Mesendoderm (in vitro differentiated cells): ENCODE results near the gene LGMN.
"Not testable (repeated sequence)": the region's sequence is repeated elsewhere in the genome, so short reads cannot be mapped to it uniquely, and the experiment has no call there.

Source experiments
- DNase-seq: peaks from one replicate; pipeline ENCODE4 v3.0.0; 2013
- H2AK5ac ChIP-seq: 2 replicates; pipeline ENCODE4 v1.6.1; 2013; ENCODE audit warnings: low read length, inconsistent platforms
- H2BK120ac ChIP-seq: 2 replicates; pipeline ENCODE4 v1.6.1; 2013; ENCODE audit warnings: low read depth, mild to moderate bottlenecking, low read length, moderate library complexity, mixed read lengths
- H2BK15ac ChIP-seq: replicated peaks from 2 replicates; pipeline ENCODE4 v1.6.1; 2013; ENCODE audit warnings: low read depth, mild to moderate bottlenecking, moderate library complexity
- H2BK5ac ChIP-seq: 2 replicates; pipeline ENCODE4 v1.6.1; 2013; ENCODE audit warnings: low read length, inconsistent platforms
- H3K18ac ChIP-seq: 2 replicates; pipeline ENCODE4 v1.6.1; 2013; ENCODE audit warnings: mild to moderate bottlenecking, low read length, mixed read lengths
- H3K23ac ChIP-seq: one replicate; pipeline ENCODE4 v1.6.1; 2013; ENCODE audit warnings: low read length
- H3K27ac ChIP-seq: 2 replicates; pipeline ENCODE4 v1.5.1; 2013; ENCODE audit warnings: low read depth, mild to moderate bottlenecking, inconsistent platforms, low read length, moderate library complexity
- H3K27me3 ChIP-seq: 2 replicates; pipeline ENCODE4 v1.6.1; 2013; ENCODE audit warnings: low read length, control low read depth, mild to moderate bottlenecking, inconsistent platforms; ENCODE audit not compliant: insufficient read depth, poor library complexity
- H3K36me3 ChIP-seq: 2 replicates; pipeline ENCODE4 v1.6.1; 2013; ENCODE audit warnings: low read length, inconsistent platforms; ENCODE audit not compliant: control insufficient read depth, insufficient read depth
- H3K4ac ChIP-seq: one replicate; pipeline ENCODE4 v1.6.1; 2013; ENCODE audit warnings: low read depth, mild to moderate bottlenecking, low read length, moderate library complexity
- H3K4me1 ChIP-seq: 2 replicates; pipeline ENCODE4 v1.6.1; 2013; ENCODE audit warnings: low read depth, low read length, inconsistent platforms; ENCODE audit not compliant: control insufficient read depth
- H3K4me2 ChIP-seq: 2 replicates; pipeline ENCODE4 v1.6.1; 2013; ENCODE audit warnings: low read length
- H3K4me3 ChIP-seq: 2 replicates; pipeline ENCODE4 v1.5.1; 2013; ENCODE audit warnings: mild to moderate bottlenecking, low read length
- H3K56ac ChIP-seq: one replicate; pipeline ENCODE4 v1.6.1; 2013; ENCODE audit warnings: low read length
- H3K79me1 ChIP-seq: 2 replicates; pipeline ENCODE4 v1.6.1; 2013; ENCODE audit warnings: low read length, inconsistent platforms
- H3K79me2 ChIP-seq: 2 replicates; pipeline ENCODE4 v1.6.1; 2013; ENCODE audit warnings: mild to moderate bottlenecking, low read length; ENCODE audit not compliant: control insufficient read depth, insufficient read depth
- H3K9ac ChIP-seq: 2 replicates; pipeline ENCODE4 v1.6.1; 2013; ENCODE audit warnings: low read length, inconsistent platforms
- H4K5ac ChIP-seq: one replicate; pipeline ENCODE4 v1.6.1; 2013; ENCODE audit warnings: low read length
- H4K8ac ChIP-seq: one replicate; pipeline ENCODE4 v1.6.1; 2013; ENCODE audit warnings: low read depth, mild to moderate bottlenecking, control low read depth, low read length, moderate library complexity
- WGBS: extraction: QIAGEN DNeasy Blood & Tissue Kit; methylation state at CpG from one replicate; pipeline ENCODE4 v1.1.7; 2013; ENCODE audit warnings: low lambda C conversion rate, missing lambda C conversion rate; ENCODE audit not compliant: insufficient coverage; ENCODE audit errors: extremely low coverage; 5-methylcytosine and 5-hydroxymethylcytosine counted together

LGMN gene

DNA sequence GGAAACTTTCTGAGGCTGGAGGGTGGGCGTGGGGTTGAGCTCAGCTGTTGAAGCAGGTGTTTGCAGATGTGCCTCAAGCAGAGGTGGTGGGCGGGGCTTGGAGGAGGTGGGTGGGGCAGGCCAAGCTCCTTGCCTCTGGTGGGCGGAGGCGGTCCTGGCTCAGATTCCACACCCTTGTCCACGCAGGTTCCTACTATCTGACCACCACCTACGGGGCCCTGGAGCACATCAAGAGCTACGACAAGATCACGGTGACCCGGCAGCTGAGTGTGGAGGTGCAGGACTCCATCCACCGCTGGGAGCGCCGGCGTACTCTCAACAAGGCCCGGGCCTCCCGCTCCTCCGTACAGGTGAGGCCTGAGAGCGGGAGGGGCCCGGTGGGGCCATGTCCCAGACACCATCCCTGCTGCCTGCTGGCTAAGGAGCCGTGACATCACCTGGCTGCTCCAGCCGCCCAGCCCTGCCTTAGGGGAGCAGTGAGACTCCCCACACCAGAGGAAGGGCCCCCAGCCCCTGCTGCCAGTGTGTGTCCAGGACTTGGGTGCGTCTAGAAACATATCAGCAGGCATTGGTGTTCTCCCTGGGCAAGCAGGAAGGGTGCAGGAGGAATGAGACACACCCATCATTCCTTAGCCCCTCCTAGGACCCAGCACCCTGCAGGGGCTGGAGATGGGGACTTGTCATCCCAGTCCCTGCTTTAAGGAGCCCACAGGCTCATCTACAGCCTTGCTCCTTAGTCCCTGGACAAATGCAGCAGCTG is 63.4 kb downstream of the LGMN start:
- no peak overlapping the region for H2BK15ac ChIP-seq
- WGBS: no CpG with 5 or more reads among the region's 21 CpGs

DNA sequence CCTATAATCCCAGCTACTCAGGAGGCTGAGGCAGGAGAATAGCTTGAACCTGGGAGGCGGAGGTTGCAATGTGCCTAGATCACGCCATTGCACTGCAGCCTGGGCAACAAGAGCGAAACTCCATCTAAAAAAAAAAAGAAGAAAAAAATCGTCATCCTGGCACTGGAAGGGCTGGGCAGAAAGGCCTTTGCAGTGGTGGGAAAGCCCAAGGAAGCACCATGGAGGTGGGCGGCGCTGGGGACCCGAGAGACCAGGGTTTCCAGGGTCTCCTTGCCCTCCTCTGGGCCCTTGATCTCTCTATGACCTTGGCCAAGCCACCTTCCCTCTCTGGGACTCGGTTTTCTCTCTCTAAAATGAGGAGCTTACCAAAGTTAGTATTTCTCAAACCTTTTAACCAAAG is 65.4 kb downstream of the LGMN start:
- no peak overlapping the region for H3K9ac ChIP-seq
- no peak overlapping the region for H2AK5ac ChIP-seq
- H3K4ac ChIP-seq: no peak overlapping the region
- WGBS: no CpG with 5 or more reads among the region's 8 CpGs
- H3K4me3 ChIP-seq: no peak overlapping the region
- no peak for DNase-seq
- H2BK5ac ChIP-seq: no peak overlapping the region
- H3K79me1 ChIP-seq: no peaks in the 10 kb centered on the region
- no peaks in the 10 kb centered on the region for H3K27me3 ChIP-seq
- H3K36me3 ChIP-seq: no peaks in the 10 kb centered on the region
- H4K5ac ChIP-seq: no peak overlapping the region
- H3K4me2 ChIP-seq: no peak overlapping the region
- H3K4me1 ChIP-seq: no peaks in the 10 kb centered on the region
- H3K18ac ChIP-seq: no peak overlapping the region
- H3K56ac ChIP-seq: no peak overlapping the region
- no peaks in the 10 kb centered on the region for H3K79me2 ChIP-seq
- no peak overlapping the region for H2BK120ac ChIP-seq
- no peak overlapping the region for H3K27ac ChIP-seq
- H3K23ac ChIP-seq: no peak overlapping the region
- H4K8ac ChIP-seq: no peak overlapping the region
- no peak overlapping the region for H2BK15ac ChIP-seq

More for the DNA sequence above, 63.4 kb downstream of the LGMN start:
- no peaks in the 10 kb centered on the region for H3K36me3 ChIP-seq
- no peaks in the 10 kb centered on the region for H3K27me3 ChIP-seq
- H3K4me2 ChIP-seq: no peak overlapping the region
- no peaks in the 10 kb centered on the region for H3K79me2 ChIP-seq
- H2BK120ac ChIP-seq: no peak overlapping the region
- no peak overlapping the region for H4K5ac ChIP-seq
- H3K23ac ChIP-seq: no peak overlapping the region
- no peak overlapping the region for H3K56ac ChIP-seq
- no peak overlapping the region for H2AK5ac ChIP-seq
- H3K18ac ChIP-seq: no peak overlapping the region
- no peak overlapping the region for H2BK5ac ChIP-seq
- H3K4me1 ChIP-seq: no peaks in the 10 kb centered on the region
- H3K4me3 ChIP-seq: no peak overlapping the region
- H3K9ac ChIP-seq: no peak overlapping the region
- no peak overlapping the region for H4K8ac ChIP-seq
- no peaks in the 10 kb centered on the region for H3K79me1 ChIP-seq
- DNase-seq: no peak
- H3K27ac ChIP-seq: no peak overlapping the region
- H3K4ac ChIP-seq: no peak overlapping the region

DNA sequence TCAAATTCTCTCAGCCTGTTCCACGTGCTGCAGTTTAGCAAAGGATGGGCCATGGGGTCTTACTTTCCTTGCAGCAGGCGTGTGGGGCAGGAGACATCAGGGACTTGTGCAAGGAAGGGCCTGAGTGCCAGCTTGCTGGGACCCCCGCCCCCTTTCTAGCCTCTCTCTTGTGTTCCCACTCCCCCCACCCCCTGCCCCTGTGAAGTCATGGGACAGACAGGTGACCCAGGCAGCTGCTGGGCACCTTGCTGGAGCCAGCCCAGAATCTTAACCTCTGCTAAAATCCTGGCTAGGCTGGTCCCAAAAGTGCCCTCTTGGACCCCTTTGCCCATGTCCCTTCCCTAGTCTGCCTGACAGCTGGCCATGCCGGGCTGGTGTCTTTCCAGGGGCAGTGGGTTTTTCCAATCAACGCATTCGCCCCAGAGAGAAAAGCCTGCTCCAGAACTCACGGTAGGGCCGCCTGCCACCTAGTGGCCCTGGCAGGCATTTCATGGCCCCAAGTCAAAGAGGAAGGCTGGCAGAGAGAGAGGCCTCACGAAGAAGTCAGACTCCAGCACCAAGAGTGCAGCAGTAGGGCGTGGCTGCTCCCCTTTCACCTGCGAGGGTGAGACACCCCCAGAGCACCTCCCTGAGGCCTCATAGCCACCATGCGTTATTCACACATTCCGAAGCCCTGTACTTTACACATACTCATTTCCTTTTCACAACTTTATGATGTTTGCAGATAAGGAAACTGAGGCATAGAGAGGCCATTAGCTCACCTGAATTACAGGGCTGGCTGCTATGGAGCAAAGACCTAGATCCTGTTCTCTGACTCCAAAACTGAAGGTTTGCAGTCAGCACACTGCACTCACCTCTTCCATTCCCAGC is 67.4 kb downstream of the LGMN start:
- Histone ChIP-seq H2BK15ac (no peak overlapping the region), H3K27me3 (no peaks in the 10 kb centered on the region), H2BK5ac (no peak overlapping the region), H3K18ac (no peak overlapping the region), H3K79me2 (no peaks in the 10 kb centered on the region), H3K56ac (no peak overlapping the region), H3K36me3 (no peaks in the 10 kb centered on the region), H3K4ac (no peak overlapping the region), H4K5ac (no peak overlapping the region), H3K9ac (no peak overlapping the region), H3K4me3 (no peak overlapping the region), H3K79me1 (no peaks in the 10 kb centered on the region), H4K8ac (no peak overlapping the region), H3K4me2 (no peak overlapping the region), H3K23ac (no peak overlapping the region), H3K27ac (no peak overlapping the region), H2AK5ac (no peak overlapping the region), H3K4me1 (no peaks in the 10 kb centered on the region), H2BK120ac (no peak overlapping the region)
- peak; percentile 83 for DNase-seq
- no CpG with 5 or more reads among the region's 13 CpGs for WGBS

DNA sequence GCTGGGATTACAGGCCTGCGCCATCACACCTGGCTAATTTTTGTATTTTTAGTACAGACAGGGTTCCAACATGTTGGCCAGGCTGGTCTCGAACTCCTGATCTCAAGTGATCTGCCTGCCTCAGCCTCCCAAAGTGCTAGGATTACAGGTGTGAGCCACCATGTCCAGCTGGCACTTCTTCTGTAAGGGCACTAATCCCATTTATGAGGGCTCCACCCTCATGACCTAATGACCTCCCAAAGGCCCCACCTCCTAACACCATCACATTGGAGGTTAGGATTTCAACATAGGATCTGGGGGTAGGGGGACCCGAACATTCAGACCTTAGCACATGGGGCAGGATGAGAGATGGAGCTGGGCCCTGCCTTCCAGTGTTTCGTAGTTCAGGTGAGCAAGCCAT is 68.1 kb downstream of the LGMN start:
- not testable (repeated sequence) for H4K8ac ChIP-seq, H2AK5ac ChIP-seq, H3K79me2 ChIP-seq, H3K56ac ChIP-seq, H3K4me1 ChIP-seq, H3K18ac ChIP-seq, H3K36me3 ChIP-seq, H3K23ac ChIP-seq, H3K9ac ChIP-seq, H3K27ac ChIP-seq, H2BK120ac ChIP-seq, H3K27me3 ChIP-seq, DNase-seq, H2BK15ac ChIP-seq, H2BK5ac ChIP-seq, H3K79me1 ChIP-seq, H3K4me2 ChIP-seq, H4K5ac ChIP-seq, H3K4me3 ChIP-seq, H3K4ac ChIP-seq
- WGBS: no CpG with 5 or more reads among the region's 4 CpGs

DNA sequence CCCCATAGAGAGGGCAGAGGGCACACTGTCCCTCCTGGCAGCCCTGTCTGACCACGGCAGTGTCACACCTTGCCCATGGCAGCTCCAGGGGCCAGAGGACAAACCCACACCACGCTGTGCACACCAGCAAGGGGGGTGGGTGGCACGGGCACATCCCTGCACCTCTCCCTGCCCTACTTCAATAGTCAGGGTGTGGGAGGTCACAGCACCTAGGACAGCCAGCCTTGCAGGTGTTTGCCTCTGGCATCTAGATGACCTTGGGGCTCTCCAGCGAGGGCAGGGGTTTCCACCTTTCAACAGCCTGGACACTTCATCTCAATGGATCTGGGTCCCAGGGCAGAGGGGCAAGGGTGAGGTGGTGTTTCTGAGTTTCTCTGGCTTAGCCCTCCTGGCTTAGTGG is 69.2 kb downstream of the LGMN start:
- H4K8ac ChIP-seq: no peak overlapping the region
- H2AK5ac ChIP-seq: no peak overlapping the region
- H3K4me1 ChIP-seq: no peaks in the 10 kb centered on the region
- H3K36me3 ChIP-seq: no peaks in the 10 kb centered on the region
- H2BK5ac ChIP-seq: no peak overlapping the region
- no peak overlapping the region for H3K18ac ChIP-seq
- no peak overlapping the region for H2BK15ac ChIP-seq
- H3K27ac ChIP-seq: no peak overlapping the region
- H3K4ac ChIP-seq: no peak overlapping the region
- H3K23ac ChIP-seq: no peak overlapping the region
- DNase-seq: no peak
- no peak overlapping the region for H4K5ac ChIP-seq
- no CpG with 5 or more reads among the region's 4 CpGs for WGBS
- H3K4me2 ChIP-seq: no peak overlapping the region
- no peak overlapping the region for H3K4me3 ChIP-seq
- H3K79me1 ChIP-seq: no peaks in the 10 kb centered on the region
- no peaks in the 10 kb centered on the region for H3K27me3 ChIP-seq
- H3K79me2 ChIP-seq: no peaks in the 10 kb centered on the region
- H2BK120ac ChIP-seq: no peak overlapping the region
- no peak overlapping the region for H3K9ac ChIP-seq
- no peak overlapping the region for H3K56ac ChIP-seq
